Measurements from ENCODE around the gene ACAP3. TPM values are rescaled to one million over a fixed set of nuclear protein-coding genes. Genes with fewer than 3 reads are reported as not detected.

ACAP3 gene
- total and polyA plus RNA-seq, 2 experiments from 2014 or later = 8.1 to 31.9 TPM

DNA sequence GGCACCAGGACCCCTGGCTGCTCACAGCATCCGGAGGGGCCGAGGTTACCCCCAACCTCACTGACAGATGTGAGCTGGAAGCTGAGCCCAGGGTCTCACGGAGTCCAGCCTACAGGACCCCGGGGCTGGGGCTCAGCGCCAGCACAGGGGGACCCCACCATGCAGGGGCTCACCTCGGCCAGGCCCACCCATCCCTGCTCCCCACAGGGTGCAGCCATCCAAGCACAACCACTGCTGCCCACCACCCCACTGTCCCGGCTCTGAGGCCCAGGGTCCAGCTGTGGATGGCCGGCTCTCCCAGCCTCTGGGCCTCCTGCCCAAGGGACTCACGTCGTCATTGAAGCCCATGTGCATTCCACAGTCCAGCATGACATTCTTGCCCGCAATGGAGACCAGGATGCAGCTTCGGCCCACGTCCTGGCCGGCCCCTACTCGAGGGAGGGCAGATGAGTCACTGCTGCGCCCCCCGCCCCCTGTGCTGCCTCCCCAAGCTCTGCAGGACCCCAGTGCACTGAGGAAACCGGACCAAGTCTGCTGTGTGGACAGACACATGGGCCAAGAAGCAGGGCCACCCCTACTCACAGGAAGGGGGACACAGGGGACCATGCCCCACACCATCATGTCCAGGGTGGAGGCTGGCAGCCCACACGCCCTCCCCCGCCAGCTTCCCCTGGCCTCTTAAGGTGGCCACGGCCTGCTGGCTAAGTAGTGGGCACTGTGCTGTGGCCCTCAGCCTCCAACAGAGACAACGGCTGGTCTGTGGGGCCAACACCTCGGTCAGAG, 13.1 kb upstream of the ACAP3 start (continued):
- TF ChIP-seq, protein P1, sequence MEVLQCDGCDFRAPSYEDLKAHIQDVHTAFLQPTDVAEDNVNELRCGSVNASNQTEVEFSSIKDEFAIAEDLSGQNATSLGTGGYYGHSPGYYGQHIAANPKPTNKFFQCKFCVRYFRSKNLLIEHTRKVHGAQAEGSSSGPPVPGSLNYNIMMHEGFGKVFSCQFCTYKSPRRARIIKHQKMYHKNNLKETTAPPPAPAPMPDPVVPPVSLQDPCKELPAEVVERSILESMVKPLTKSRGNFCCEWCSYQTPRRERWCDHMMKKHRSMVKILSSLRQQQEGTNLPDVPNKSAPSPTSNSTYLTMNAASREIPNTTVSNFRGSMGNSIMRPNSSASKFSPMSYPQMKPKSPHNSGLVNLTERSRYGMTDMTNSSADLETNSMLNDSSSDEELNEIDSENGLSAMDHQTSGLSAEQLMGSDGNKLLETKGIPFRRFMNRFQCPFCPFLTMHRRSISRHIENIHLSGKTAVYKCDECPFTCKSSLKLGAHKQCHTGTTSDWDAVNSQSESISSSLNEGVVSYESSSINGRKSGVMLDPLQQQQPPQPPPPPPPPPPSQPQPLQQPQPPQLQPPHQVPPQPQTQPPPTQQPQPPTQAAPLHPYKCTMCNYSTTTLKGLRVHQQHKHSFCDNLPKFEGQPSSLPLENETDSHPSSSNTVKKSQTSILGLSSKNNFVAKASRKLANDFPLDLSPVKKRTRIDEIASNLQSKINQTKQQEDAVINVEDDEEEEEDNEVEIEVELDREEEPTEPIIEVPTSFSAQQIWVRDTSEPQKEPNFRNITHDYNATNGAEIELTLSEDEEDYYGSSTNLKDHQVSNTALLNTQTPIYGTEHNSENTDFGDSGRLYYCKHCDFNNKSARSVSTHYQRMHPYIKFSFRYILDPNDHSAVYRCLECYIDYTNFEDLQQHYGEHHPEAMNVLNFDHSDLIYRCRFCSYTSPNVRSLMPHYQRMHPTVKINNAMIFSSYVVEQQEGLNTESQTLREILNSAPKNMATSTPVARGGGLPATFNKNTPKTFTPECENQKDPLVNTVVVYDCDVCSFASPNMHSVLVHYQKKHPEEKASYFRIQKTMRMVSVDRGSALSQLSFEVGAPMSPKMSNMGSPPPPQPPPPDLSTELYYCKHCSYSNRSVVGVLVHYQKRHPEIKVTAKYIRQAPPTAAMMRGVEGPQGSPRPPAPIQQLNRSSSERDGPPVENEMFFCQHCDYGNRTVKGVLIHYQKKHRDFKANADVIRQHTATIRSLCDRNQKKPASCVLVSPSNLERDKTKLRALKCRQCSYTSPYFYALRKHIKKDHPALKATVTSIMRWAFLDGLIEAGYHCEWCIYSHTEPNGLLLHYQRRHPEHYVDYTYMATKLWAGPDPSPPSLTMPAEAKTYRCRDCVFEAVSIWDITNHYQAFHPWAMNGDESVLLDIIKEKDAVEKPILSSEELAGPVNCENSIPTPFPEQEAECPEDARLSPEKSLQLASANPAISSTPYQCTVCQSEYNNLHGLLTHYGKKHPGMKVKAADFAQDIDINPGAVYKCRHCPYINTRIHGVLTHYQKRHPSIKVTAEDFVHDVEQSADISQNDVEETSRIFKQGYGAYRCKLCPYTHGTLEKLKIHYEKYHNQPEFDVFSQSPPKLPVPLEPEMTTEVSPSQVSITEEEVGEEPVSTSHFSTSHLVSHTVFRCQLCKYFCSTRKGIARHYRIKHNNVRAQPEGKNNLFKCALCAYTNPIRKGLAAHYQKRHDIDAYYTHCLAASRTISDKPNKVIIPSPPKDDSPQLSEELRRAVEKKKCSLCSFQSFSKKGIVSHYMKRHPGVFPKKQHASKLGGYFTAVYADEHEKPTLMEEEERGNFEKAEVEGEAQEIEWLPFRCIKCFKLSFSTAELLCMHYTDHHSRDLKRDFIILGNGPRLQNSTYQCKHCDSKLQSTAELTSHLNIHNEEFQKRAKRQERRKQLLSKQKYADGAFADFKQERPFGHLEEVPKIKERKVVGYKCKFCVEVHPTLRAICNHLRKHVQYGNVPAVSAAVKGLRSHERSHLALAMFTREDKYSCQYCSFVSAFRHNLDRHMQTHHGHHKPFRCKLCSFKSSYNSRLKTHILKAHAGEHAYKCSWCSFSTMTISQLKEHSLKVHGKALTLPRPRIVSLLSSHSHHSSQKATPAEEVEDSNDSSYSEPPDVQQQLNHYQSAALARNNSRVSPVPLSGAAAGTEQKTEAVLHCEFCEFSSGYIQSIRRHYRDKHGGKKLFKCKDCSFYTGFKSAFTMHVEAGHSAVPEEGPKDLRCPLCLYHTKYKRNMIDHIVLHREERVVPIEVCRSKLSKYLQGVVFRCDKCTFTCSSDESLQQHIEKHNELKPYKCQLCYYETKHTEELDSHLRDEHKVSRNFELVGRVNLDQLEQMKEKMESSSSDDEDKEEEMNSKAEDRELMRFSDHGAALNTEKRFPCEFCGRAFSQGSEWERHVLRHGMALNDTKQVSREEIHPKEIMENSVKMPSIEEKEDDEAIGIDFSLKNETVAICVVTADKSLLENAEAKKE (CRISPR knock-in tag; IDR thresholded peaks at IDR 0.05) = no peak
- no peak for TF ChIP-seq STAT1 (IDR thresholded peaks at IDR 0.05; ENCODE audit: unreplicated experiment)

DNA sequence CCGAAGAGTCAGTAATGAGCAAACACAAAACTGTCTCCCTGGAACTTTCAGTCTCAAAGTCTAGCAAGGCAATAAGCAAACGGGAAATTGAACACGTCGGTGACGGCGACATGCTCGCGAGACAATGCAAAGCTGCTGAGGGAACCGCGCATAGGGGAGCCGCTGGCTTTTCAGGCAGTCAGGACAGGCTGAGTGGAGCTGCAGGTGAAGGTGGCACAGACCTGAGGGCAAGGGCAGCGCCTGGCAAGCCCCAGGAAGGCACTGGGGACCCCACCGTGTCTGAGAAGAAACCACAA, 11.9 kb upstream of the ACAP3 start:
- Mint-ChIP-seq H3K4me3 (no peak overlapping the region), H3K9me3 (no peaks in the 10 kb centered on the region; the same call in 1 of the 3 replicates), H3K4me1 (peaks cover 29% of the 10 kb centered on the region), H3K27ac (no peak overlapping the region), H3K27me3 (ENCODE audit: insufficient read depth, low read depth, poor library complexity) (peaks cover 32% of the 10 kb centered on the region), H3K36me3 (ENCODE audit: low read depth) (peaks cover 51% of the 10 kb centered on the region)
- H3K27ac ChIP-seq (ENCODE audit: low read depth) = no peak overlapping the region
- TF ChIP-seq, protein P2, sequence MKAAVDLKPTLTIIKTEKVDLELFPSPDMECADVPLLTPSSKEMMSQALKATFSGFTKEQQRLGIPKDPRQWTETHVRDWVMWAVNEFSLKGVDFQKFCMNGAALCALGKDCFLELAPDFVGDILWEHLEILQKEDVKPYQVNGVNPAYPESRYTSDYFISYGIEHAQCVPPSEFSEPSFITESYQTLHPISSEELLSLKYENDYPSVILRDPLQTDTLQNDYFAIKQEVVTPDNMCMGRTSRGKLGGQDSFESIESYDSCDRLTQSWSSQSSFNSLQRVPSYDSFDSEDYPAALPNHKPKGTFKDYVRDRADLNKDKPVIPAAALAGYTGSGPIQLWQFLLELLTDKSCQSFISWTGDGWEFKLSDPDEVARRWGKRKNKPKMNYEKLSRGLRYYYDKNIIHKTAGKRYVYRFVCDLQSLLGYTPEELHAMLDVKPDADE (IDR thresholded peaks at IDR 0.05) = no peak
- TF ChIP-seq EZH2phosphoT487 (IDR thresholded peaks at IDR 0.05; ENCODE audit: unreplicated experiment) (no peak), NANOG (IDR thresholded peaks at IDR 0.05; ENCODE audit: borderline replicate concordance) (no peak), ZNF114 (CRISPR knock-in tag; IDR thresholded peaks at IDR 0.05) (no peak)
- TF ChIP-seq, protein P3, sequence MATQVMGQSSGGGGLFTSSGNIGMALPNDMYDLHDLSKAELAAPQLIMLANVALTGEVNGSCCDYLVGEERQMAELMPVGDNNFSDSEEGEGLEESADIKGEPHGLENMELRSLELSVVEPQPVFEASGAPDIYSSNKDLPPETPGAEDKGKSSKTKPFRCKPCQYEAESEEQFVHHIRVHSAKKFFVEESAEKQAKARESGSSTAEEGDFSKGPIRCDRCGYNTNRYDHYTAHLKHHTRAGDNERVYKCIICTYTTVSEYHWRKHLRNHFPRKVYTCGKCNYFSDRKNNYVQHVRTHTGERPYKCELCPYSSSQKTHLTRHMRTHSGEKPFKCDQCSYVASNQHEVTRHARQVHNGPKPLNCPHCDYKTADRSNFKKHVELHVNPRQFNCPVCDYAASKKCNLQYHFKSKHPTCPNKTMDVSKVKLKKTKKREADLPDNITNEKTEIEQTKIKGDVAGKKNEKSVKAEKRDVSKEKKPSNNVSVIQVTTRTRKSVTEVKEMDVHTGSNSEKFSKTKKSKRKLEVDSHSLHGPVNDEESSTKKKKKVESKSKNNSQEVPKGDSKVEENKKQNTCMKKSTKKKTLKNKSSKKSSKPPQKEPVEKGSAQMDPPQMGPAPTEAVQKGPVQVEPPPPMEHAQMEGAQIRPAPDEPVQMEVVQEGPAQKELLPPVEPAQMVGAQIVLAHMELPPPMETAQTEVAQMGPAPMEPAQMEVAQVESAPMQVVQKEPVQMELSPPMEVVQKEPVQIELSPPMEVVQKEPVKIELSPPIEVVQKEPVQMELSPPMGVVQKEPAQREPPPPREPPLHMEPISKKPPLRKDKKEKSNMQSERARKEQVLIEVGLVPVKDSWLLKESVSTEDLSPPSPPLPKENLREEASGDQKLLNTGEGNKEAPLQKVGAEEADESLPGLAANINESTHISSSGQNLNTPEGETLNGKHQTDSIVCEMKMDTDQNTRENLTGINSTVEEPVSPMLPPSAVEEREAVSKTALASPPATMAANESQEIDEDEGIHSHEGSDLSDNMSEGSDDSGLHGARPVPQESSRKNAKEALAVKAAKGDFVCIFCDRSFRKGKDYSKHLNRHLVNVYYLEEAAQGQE (IDR thresholded peaks at IDR 0.05; ENCODE audit: unreplicated experiment) = no peak
- H3K4me1 ChIP-seq (ENCODE audit: insufficient read depth) = peaks cover 7% of the 10 kb centered on the region; the same call in 1 of the 2 replicates
- H3K4me2 ChIP-seq = no peak overlapping the region
- H4K20me1 ChIP-seq (replicated peaks; ENCODE audit: insufficient read depth) = peaks cover 24% of the 10 kb centered on the region
- H3K36me3 ChIP-seq (ENCODE audit: insufficient read depth) = no peaks in the 10 kb centered on the region
- no peaks in the 10 kb centered on the region for H3K27me3 ChIP-seq (ENCODE audit: insufficient read depth)
- no peak for DNase-seq (ENCODE audit: low spot score)
- H3K4me3 ChIP-seq = no peak overlapping the region
- peaks cover 72% of the 10 kb centered on the region for H3K79me2 ChIP-seq (replicated peaks; ENCODE audit: insufficient read depth)
- H2AFZ ChIP-seq = no peak overlapping the region
- peaks cover 11% of the 10 kb centered on the region; the same call in 1 of the 2 replicates for H3F3A ChIP-seq (replicated peaks; ENCODE audit: low read depth)
- no peak for ATAC-seq
- no peaks in the 10 kb centered on the region for H3K9me2 ChIP-seq (ENCODE audit: insufficient read depth)

All from GM23338 (cell line).